NB4 (cell line): Measurements from ENCODE around the gene FAM200C.

Experiments
- MYC ChIP-seq: IDR thresholded peaks from 2 replicates; pipeline ENCODE4 v1.6.1; 2011; ENCODE audit warnings: low read depth, low read length
- POLR2A ChIP-seq: IDR thresholded peaks from 2 replicates; pipeline ENCODE4 v1.6.1; 2011; ENCODE audit warnings: mild to moderate bottlenecking; ENCODE audit not compliant: insufficient read length; ENCODE audit errors: extremely low read depth
- TF ChIP-seq, protein P1 (sequence below): IDR thresholded peaks from one replicate; pipeline ENCODE4 v1.5.1; 2012; ENCODE audit warnings: low read depth, low read length

DNA sequence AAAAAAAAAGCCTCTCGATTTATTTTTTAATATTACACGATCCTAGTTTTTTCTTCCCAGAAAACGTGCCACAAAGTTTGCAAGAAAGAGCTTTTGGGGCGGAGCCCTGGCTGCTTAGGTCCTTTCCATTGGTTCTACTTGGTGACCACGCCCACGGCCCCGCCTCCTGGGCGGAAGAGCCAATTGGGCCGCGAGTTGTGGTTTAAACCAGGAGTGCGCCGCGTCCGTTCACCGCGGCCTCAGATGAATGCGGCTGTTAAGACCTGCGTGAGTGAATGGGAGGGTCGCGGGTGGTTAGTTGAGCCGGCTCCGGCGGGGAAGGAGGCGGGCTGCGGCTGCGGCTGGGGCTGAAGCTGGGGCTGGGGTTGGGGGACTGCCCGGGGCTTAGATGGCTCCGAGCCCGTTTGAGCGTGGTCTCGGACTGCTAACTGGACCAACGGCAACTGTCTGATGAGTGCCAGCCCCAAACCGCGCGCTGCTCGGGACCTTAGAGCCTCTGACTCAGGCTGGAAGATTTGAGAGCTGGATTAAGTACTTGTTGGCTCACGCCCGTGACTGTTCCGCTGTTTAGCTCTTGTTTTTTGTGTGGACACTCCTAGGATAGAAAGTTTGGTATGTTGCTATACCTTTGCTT, 21.9 kb upstream of the FAM200C start, which contains the start of gene PTTG1:
- TF ChIP-seq, protein P1, sequence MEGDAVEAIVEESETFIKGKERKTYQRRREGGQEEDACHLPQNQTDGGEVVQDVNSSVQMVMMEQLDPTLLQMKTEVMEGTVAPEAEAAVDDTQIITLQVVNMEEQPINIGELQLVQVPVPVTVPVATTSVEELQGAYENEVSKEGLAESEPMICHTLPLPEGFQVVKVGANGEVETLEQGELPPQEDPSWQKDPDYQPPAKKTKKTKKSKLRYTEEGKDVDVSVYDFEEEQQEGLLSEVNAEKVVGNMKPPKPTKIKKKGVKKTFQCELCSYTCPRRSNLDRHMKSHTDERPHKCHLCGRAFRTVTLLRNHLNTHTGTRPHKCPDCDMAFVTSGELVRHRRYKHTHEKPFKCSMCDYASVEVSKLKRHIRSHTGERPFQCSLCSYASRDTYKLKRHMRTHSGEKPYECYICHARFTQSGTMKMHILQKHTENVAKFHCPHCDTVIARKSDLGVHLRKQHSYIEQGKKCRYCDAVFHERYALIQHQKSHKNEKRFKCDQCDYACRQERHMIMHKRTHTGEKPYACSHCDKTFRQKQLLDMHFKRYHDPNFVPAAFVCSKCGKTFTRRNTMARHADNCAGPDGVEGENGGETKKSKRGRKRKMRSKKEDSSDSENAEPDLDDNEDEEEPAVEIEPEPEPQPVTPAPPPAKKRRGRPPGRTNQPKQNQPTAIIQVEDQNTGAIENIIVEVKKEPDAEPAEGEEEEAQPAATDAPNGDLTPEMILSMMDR: no peak
- peak; percentile 87 for TF ChIP-seq POLR2A
- TF ChIP-seq MYC: peak; percentile 74; the same call in 1 of the 2 replicates
